ENCODE measurements around the gene CMSS1.

The CMSS1 gene

DNA sequence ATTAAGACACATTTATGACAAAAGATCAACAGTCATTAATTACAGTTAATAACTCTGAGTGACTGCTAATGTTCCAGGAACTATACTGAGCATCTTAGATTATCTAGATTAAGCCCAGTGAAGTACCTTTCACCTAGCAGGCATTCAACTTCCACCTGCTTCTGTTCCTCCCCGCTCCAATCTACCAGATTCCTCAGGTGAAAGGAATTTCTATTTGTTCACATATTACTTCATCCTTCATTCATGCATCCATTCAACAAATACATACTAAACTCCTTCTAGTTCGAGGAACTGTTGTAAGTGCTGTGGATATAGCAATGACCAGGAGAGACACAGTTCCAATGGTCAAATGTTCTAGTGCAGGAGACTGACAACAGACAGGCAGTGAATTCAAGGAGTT, 157.3 kb downstream of the CMSS1 start:
- Mint-ChIP-seq H3K9me3 (peaks cover 2% of the 10 kb centered on the region), H3K27me3 (no peaks in the 10 kb centered on the region), H3K4me3 (no peak overlapping the region), H3K4me1 (peaks cover 7% of the 10 kb centered on the region), H3K36me3 (peaks cover 7% of the 10 kb centered on the region), H3K27ac (no peak overlapping the region)
- ATAC-seq (ENCODE audit: low read depth): no peak
- DNase-seq (ENCODE audit: low spot score in 2 of 2): no peak

- peaks cover 10% of the 10 kb centered on the region for H3K4me1 Mint-ChIP-seq
- ATAC-seq (ENCODE audit: low read depth) (no peak), DNase-seq (ENCODE audit: low spot score in 2 of 2) (no peak)
- peaks cover 2% of the 10 kb centered on the region for H3K9me3 Mint-ChIP-seq
- no peak overlapping the region for H3K4me3 Mint-ChIP-seq
- no peaks in the 10 kb centered on the region for H3K27me3 Mint-ChIP-seq
- no peak overlapping the region for H3K27ac Mint-ChIP-seq
- H3K36me3 Mint-ChIP-seq: peaks cover 7% of the 10 kb centered on the region
Observed at GRCh38 chr3:99976584-99976983, 158.9 kb downstream of the CMSS1 start.

- Mint-ChIP-seq H3K9me3 (peaks cover 2% of the 10 kb centered on the region), H3K4me3 (no peak overlapping the region), H3K27ac (no peak overlapping the region), H3K4me1 (peaks cover 10% of the 10 kb centered on the region), H3K27me3 (no peaks in the 10 kb centered on the region), H3K36me3 (peaks cover 7% of the 10 kb centered on the region)
- DNase-seq (ENCODE audit: low spot score in 2 of 2) (no peak), ATAC-seq (ENCODE audit: low read depth) (no peak)
Observed at GRCh38 chr3:99978221-99978620, 160.6 kb downstream of the CMSS1 start.

DNA sequence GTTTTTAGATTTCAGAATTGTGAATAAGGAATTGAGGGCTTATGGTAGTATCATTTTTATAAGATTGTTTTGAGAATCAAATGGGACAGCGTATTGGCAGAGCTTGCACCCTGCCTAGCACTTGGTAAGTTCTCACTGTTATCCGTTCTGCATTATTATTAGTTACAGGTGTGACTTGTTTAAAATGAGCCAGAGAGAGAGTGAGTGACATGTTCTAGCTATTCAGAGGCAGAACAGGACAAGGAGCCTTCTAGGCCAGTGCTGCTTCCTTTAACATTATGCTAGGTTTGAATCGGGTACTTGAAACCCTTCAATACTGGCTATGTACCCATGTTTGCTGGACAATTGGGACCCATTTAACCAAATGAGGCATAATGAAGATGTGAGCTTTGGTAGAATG, 162.9 kb downstream of the CMSS1 start:
- H3K9me3 Mint-ChIP-seq: peaks cover 2% of the 10 kb centered on the region
- ATAC-seq (ENCODE audit: low read depth) (no peak), DNase-seq (ENCODE audit: low spot score in 2 of 2) (no peak)
- no peak overlapping the region for H3K4me3 Mint-ChIP-seq
- peaks cover 15% of the 10 kb centered on the region for H3K4me1 Mint-ChIP-seq
- no peaks in the 10 kb centered on the region for H3K27me3 Mint-ChIP-seq
- H3K27ac Mint-ChIP-seq: no peak overlapping the region
- H3K36me3 Mint-ChIP-seq: peaks cover 9% of the 10 kb centered on the region

- ATAC-seq (ENCODE audit: low read depth) (no peak), DNase-seq (ENCODE audit: low spot score in 2 of 2) (no peak)
- Mint-ChIP-seq H3K4me1 (peaks cover 15% of the 10 kb centered on the region), H3K9me3 (peaks cover 2% of the 10 kb centered on the region), H3K27me3 (no peaks in the 10 kb centered on the region), H3K27ac (peak overlapping the region; percentile 12), H3K36me3 (peaks cover 9% of the 10 kb centered on the region), H3K4me3 (no peak overlapping the region)
Observed at GRCh38 chr3:99981138-99981537, 163.5 kb downstream of the CMSS1 start.

- H3K27me3 Mint-ChIP-seq: no peaks in the 10 kb centered on the region
- no peaks in the 10 kb centered on the region for H3K9me3 Mint-ChIP-seq
- ATAC-seq (ENCODE audit: low read depth) (no peak), DNase-seq (ENCODE audit: low spot score in 2 of 2) (no peak)
- H3K4me3 Mint-ChIP-seq: no peak overlapping the region
- H3K27ac Mint-ChIP-seq: no peak overlapping the region
- H3K36me3 Mint-ChIP-seq: peaks cover 4% of the 10 kb centered on the region
- peaks cover 15% of the 10 kb centered on the region for H3K4me1 Mint-ChIP-seq
Observed at GRCh38 chr3:99982650-99983049, 165.0 kb downstream of the CMSS1 start.

DNA sequence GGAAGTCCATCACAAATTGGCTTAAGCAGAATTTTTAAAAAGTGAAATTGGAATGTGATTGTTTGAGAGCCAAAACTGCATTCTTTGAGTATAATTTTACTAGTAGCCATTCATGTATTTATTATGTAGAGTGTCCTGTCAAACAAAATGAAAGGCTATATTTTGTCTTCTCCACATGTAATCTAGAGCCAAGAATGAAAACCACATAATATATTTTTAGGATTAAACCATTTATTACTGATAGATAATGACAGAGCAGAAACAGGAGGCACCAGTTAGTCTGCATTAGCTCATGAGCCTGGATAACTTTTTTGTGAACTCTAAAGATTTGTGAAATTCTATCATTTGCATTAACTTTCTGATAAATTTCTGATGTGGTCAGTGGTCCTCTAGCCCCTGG, 166.5 kb downstream of the CMSS1 start:
- H3K27ac Mint-ChIP-seq: no peak overlapping the region
- peaks cover 8% of the 10 kb centered on the region for H3K4me1 Mint-ChIP-seq
- H3K4me3 Mint-ChIP-seq: no peak overlapping the region
- H3K27me3 Mint-ChIP-seq: no peaks in the 10 kb centered on the region
- DNase-seq (ENCODE audit: low spot score in 2 of 2) (no peak), ATAC-seq (ENCODE audit: low read depth) (no peak)
- H3K9me3 Mint-ChIP-seq: no peaks in the 10 kb centered on the region
- peaks cover 4% of the 10 kb centered on the region for H3K36me3 Mint-ChIP-seq

DNA sequence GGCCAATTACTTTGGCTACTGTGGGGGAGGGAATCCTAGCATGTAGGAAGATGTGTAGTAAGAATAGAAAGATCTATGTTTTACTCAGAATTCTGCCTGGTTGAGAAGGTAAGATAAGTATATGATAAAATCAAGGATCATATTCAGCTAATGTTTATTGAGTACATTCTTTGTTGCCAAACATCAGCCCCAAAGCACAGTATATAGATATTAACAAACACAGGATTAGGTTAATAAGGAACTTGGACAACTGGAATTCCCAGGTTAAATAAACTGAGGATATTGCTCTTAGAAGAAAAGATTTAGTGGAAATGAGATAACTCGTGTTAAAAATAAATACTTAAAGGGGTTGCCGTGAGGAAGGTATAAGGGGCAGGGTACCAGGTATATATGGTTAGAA, 167.0 kb downstream of the CMSS1 start:
- Mint-ChIP-seq H3K4me3 (no peak overlapping the region), H3K36me3 (peaks cover 4% of the 10 kb centered on the region), H3K9me3 (no peaks in the 10 kb centered on the region), H3K4me1 (peaks cover 8% of the 10 kb centered on the region), H3K27me3 (no peaks in the 10 kb centered on the region), H3K27ac (peak overlapping the region; percentile 38)
- ATAC-seq (ENCODE audit: low read depth) (no peak), DNase-seq (ENCODE audit: low spot score in 2 of 2) (no peak)

DNA sequence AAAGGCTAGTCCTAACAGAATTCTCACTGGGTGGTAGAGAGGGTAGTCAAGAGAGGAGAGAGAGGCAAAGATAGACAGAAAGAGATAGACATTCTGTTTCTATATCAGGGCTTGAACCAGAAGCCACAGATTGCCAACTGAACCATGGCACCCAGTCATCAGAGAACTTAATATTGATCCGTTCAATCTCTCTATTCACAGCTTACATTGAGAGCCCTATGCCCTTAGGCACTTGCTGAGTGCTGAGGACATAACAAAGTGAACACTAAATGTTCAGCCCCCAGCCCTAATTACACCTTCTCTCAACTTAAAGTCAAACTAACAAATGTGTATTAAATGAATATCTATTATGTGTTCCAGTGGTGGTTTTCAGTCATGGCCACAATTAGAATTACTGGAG, 172.5 kb downstream of the CMSS1 start:
- H3K27ac Mint-ChIP-seq: no peak overlapping the region
- H3K9me3 Mint-ChIP-seq: peaks cover 7% of the 10 kb centered on the region
- no peak overlapping the region for H3K4me3 Mint-ChIP-seq
- no peak for DNase-seq (ENCODE audit: low spot score in 2 of 2)
- H3K36me3 Mint-ChIP-seq: peaks cover 13% of the 10 kb centered on the region
- ATAC-seq (ENCODE audit: low read depth): no peak
- no peaks in the 10 kb centered on the region for H3K27me3 Mint-ChIP-seq
- peaks cover 9% of the 10 kb centered on the region for H3K4me1 Mint-ChIP-seq

- DNase-seq (ENCODE audit: low spot score in 2 of 2): no peak
- no peaks in the 10 kb centered on the region for H3K27me3 Mint-ChIP-seq
- peaks cover 24% of the 10 kb centered on the region for H3K36me3 Mint-ChIP-seq
- no peak for ATAC-seq (ENCODE audit: low read depth)
- H3K4me1 Mint-ChIP-seq: peaks cover 5% of the 10 kb centered on the region
- no peak overlapping the region for H3K27ac Mint-ChIP-seq
- no peak overlapping the region for H3K4me3 Mint-ChIP-seq
- H3K9me3 Mint-ChIP-seq: peaks cover 14% of the 10 kb centered on the region
Observed at GRCh38 chr3:99997293-99997692, 179.6 kb downstream of the CMSS1 start.

- DNase-seq (ENCODE audit: low spot score in 2 of 2) (no peak), ATAC-seq (ENCODE audit: low read depth) (no peak)
- Mint-ChIP-seq H3K4me1 (peaks cover 14% of the 10 kb centered on the region), H3K36me3 (peaks cover 14% of the 10 kb centered on the region), H3K9me3 (peaks cover 7% of the 10 kb centered on the region), H3K4me3 (no peak overlapping the region), H3K27ac (no peak overlapping the region), H3K27me3 (no peaks in the 10 kb centered on the region)
Observed at GRCh38 chr3:99999536-99999935, 181.9 kb downstream of the CMSS1 start.

- Mint-ChIP-seq H3K4me3 (no peak overlapping the region), H3K9me3 (peaks cover 5% of the 10 kb centered on the region), H3K27ac (no peak overlapping the region), H3K27me3 (no peaks in the 10 kb centered on the region), H3K4me1 (peaks cover 14% of the 10 kb centered on the region), H3K36me3 (peaks cover 9% of the 10 kb centered on the region)
- no peak for DNase-seq (ENCODE audit: low spot score in 2 of 2)
- no peak for ATAC-seq (ENCODE audit: low read depth)
Observed at GRCh38 chr3:100001083-100001482, 183.4 kb downstream of the CMSS1 start.

- Mint-ChIP-seq H3K36me3 (peaks cover 5% of the 10 kb centered on the region), H3K9me3 (peaks cover 2% of the 10 kb centered on the region), H3K27ac (peak overlapping the region; percentile 67), H3K4me3 (no peak overlapping the region), H3K4me1 (peaks cover 13% of the 10 kb centered on the region), H3K27me3 (no peaks in the 10 kb centered on the region)
- no peak for ATAC-seq (ENCODE audit: low read depth)
- DNase-seq (ENCODE audit: low spot score in 2 of 2): no peak
Observed at GRCh38 chr3:100001526-100002270, 184.0 kb downstream of the CMSS1 start.

GRCh38 chr3:100002599-100003350, 185.1 kb downstream of the CMSS1 start:
- Mint-ChIP-seq H3K9me3 (peaks cover 2% of the 10 kb centered on the region), H3K36me3 (peaks cover 5% of the 10 kb centered on the region), H3K27ac (peak overlapping the region; percentile 67), H3K27me3 (no peaks in the 10 kb centered on the region), H3K4me3 (no peak overlapping the region), H3K4me1 (peaks cover 13% of the 10 kb centered on the region)
- ATAC-seq (ENCODE audit: low read depth): no peak
- no peak for DNase-seq (ENCODE audit: low spot score in 2 of 2)

Measured in memory B cell (primary cell).